PC-3 (cell line): ENCODE measurements around the gene PPIF. TPM values are rescaled to one million over a fixed set of nuclear protein-coding genes. Genes with fewer than 3 reads are reported as not detected.

ENCODE experiments used
- ATAC-seq: fragments of 200-7000 bp; cut with Tn5 transposase; 2 replicates; pipeline ENCODE4 v1.9.1; 2020; ENCODE audit warnings: mild to moderate bottlenecking, moderate library complexity
- BruUV-seq: library from RNA; stranded (reverse); fragments of 400-500 nt; replicated peaks from 2 replicates; lab custom pipeline; 2021; lab: Mats Ljungman, UMichigan
- CTCF ChIA-PET: fragments of 300-600 bp; sonication (Branson Sonifier 250); formaldehyde crosslinking; loops from one replicate; lab custom pipeline; 2022; ENCODE audit warnings: antibody characterized with exemption; lab: Charles Lee
- POLR2A ChIA-PET: fragments of 300-600 bp; sonication (Branson Sonifier 250); formaldehyde crosslinking; loops from one replicate; lab custom pipeline; 2022; ENCODE audit warnings: antibody characterized with exemption; ENCODE audit not compliant: unreplicated experiment; lab: Charles Lee
- DNase-seq: peaks from one replicate; pipeline ENCODE4 v3.0.0-alpha.2; 2015
- H2AFZ ChIP-seq: fragments of 300-600 bp; sonication (generic); 2 replicates; pipeline ENCODE4 v1.6.0; 2016; ENCODE audit warnings: antibody characterized with exemption, low read length
- H3F3A ChIP-seq: fragments of 300-600 bp; sonication (generic); one replicate; pipeline ENCODE4 v1.6.0; 2017; ENCODE audit warnings: antibody characterized with exemption, low read length, control low read depth, mild to moderate bottlenecking; ENCODE audit not compliant: unreplicated experiment
- H3K27ac ChIP-seq: fragments of 300-600 bp; sonication (generic); 2 replicates; pipeline ENCODE4 v1.5.1; 2016; ENCODE audit warnings: mild to moderate bottlenecking, low read length
- H3K27me3 ChIP-seq: fragments of 300-600 bp; sonication (generic); 2 replicates; pipeline ENCODE4 v1.6.1; 2016; ENCODE audit warnings: low read length, mixed read lengths
- H3K36me3 ChIP-seq: fragments of 300-600 bp; sonication (generic); 2 replicates; pipeline ENCODE4 v1.6.1; 2016; ENCODE audit warnings: low read depth, mixed run types, low read length, mixed read lengths
- H3K4me1 ChIP-seq: fragments of 300-600 bp; sonication (generic); 2 replicates; pipeline ENCODE4 v1.5.1; 2016; ENCODE audit warnings: low read length; ENCODE audit not compliant: insufficient read depth
- H3K4me2 ChIP-seq: fragments of 300-600 bp; sonication (generic); 2 replicates; pipeline ENCODE4 v1.6.0; 2016; ENCODE audit warnings: low read length
- H3K4me3 ChIP-seq: fragments of 300-600 bp; sonication (generic); 2 replicates; pipeline ENCODE4 v1.5.1; 2016; ENCODE audit warnings: mild to moderate bottlenecking, low read length, mixed read lengths
- H3K79me2 ChIP-seq: fragments of 300-600 bp; sonication (generic); 2 replicates; pipeline ENCODE4 v1.6.1; 2017; ENCODE audit warnings: low read length, mixed read lengths
- H3K9ac ChIP-seq: fragments of 300-600 bp; sonication (generic); 2 replicates; pipeline ENCODE4 v1.6.0; 2016; ENCODE audit warnings: mild to moderate bottlenecking, low read length
- H3K9me2 ChIP-seq: fragments of 300-600 bp; sonication (generic); replicated peaks from 2 replicates; pipeline ENCODE4 v1.6.1; 2016; ENCODE audit warnings: mixed run types, low read length, mixed read lengths
- H3K9me3 ChIP-seq: fragments of 300-600 bp; sonication (generic); 2 replicates; pipeline ENCODE4 v1.6.1; 2016; ENCODE audit warnings: low read length, mixed read lengths
- H4K20me1 ChIP-seq: fragments of 300-600 bp; sonication (generic); 2 replicates; pipeline ENCODE4 v1.6.1; 2016; ENCODE audit warnings: low read length, mixed read lengths
- EZH2 ChIP-seq: fragments of 300-600 bp; sonication (generic); IDR thresholded peaks from one replicate; pipeline ENCODE4 v1.6.1; 2017; ENCODE audit warnings: antibody characterized with exemption, mild to moderate bottlenecking, low read length; ENCODE audit not compliant: unreplicated experiment
- EZH2phosphoT487 ChIP-seq: fragments of 300-600 bp; sonication (generic); IDR thresholded peaks from 2 replicates; pipeline ENCODE4 v1.6.1; 2018; ENCODE audit warnings: mild to moderate bottlenecking, antibody characterized with exemption, low read length, borderline replicate concordance
- intact Hi-C: fragments of 100-400 bp; cut with micrococcal nuclease; formaldehyde crosslinking; loops from 2 replicates; pipeline ENCODE4 v1.9.0; 2023
- total RNA-seq: library from RNA; depleted of rRNA; stranded (reverse); fragments of >200 nt; gene quantifications from 2 replicates; pipeline ENCODE4 v1.2.3, GENCODE V29; 2014
- TF ChIP-seq, protein P1 (sequence below): fragments of 300-600 bp; sonication (generic); conservative IDR thresholded peaks from 2 replicates; pipeline ENCODE4 v1.5.1; 2017; ENCODE audit warnings: antibody characterized with exemption, low read depth, mild to moderate bottlenecking, low read length

PPIF gene
- total RNA-seq, 1 experiment from 2014 or later, result 381 TPM

DNA sequence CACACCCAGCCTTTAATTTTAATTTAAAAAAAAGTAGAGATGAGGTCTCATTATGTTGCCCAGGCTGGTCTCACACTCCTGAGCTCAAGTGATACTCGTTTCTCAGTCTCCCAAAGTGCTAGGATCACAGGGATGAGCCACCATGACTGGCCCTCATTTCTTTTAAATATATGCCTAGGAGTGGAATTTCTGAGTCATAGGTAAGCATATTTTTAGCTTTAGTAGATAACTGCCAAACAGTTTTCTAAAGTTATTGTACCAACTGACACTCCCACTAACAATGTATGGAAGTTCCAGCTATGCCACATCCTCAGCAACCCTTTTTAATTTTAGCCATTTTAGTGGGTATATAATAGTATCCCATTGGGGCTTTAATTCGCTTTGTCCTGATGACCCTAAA, 13.8 kb upstream of the PPIF start:
- TF ChIP-seq EZH2phosphoT487 (no peak), EZH2 (no peak)
- TF ChIP-seq, protein P1, sequence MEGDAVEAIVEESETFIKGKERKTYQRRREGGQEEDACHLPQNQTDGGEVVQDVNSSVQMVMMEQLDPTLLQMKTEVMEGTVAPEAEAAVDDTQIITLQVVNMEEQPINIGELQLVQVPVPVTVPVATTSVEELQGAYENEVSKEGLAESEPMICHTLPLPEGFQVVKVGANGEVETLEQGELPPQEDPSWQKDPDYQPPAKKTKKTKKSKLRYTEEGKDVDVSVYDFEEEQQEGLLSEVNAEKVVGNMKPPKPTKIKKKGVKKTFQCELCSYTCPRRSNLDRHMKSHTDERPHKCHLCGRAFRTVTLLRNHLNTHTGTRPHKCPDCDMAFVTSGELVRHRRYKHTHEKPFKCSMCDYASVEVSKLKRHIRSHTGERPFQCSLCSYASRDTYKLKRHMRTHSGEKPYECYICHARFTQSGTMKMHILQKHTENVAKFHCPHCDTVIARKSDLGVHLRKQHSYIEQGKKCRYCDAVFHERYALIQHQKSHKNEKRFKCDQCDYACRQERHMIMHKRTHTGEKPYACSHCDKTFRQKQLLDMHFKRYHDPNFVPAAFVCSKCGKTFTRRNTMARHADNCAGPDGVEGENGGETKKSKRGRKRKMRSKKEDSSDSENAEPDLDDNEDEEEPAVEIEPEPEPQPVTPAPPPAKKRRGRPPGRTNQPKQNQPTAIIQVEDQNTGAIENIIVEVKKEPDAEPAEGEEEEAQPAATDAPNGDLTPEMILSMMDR, result no peak
- H3K27me3 ChIP-seq, result no peaks in the 10 kb centered on the region
- peak; percentile 100 for DNase-seq
- no peaks in the 10 kb centered on the region; the same call in 1 of the 2 replicates for H3K36me3 ChIP-seq
- H3K27ac ChIP-seq, result peak overlapping the region; percentile 68
- ChIA-PET CTCF (interaction anchor here (0.8 to 1.0 kb wide), 3 partner anchors 17 to 41 kb away, joined by 3 to 9 read pairs (median 4); no protein-coding TSS in a partner anchor), POLR2A (interaction anchor here (0.6 to 0.7 kb wide), 3 partner anchors 12 to 870 kb away, joined by 3 read pairs; no protein-coding TSS in a partner anchor)
- BruUV-seq, result no TSS peak
- no peaks in the 10 kb centered on the region for H3K9me2 ChIP-seq
- no peak overlapping the region for H3K4me3 ChIP-seq
- no peak overlapping the region for H2AFZ ChIP-seq
- peaks cover 57% of the 10 kb centered on the region for H3K4me1 ChIP-seq
- peaks cover 21% of the 10 kb centered on the region for H3F3A ChIP-seq
- no peaks in the 10 kb centered on the region for H3K79me2 ChIP-seq
- peak overlapping the region; percentile 55 for H3K9ac ChIP-seq
- ATAC-seq, result peak; percentile 49
- H4K20me1 ChIP-seq, result no peaks in the 10 kb centered on the region
- peak overlapping the region; percentile 17 for H3K4me2 ChIP-seq
- H3K9me3 ChIP-seq, result no peaks in the 10 kb centered on the region
- intact Hi-C loops, result loop anchor here (1.0 kb wide), 3 partner anchors 14 to 39 kb away; partner anchors contain the start of gene PPIF

- TF ChIP-seq, protein P1, result no peak
- TF ChIP-seq EZH2phosphoT487 (no peak), EZH2 (no peak)
- no TSS peak for BruUV-seq
- no peaks in the 10 kb centered on the region for H3K27me3 ChIP-seq
- H3K27ac ChIP-seq, result peak overlapping the region; percentile 68
- H3K9ac ChIP-seq, result peak overlapping the region; percentile 55; the same call in 1 of the 2 replicates
- no peaks in the 10 kb centered on the region; the same call in 1 of the 2 replicates for H3K36me3 ChIP-seq
- no peaks in the 10 kb centered on the region for H3K9me3 ChIP-seq
- POLR2A ChIA-PET, result no interaction called here
- H3F3A ChIP-seq, result peaks cover 21% of the 10 kb centered on the region
- H2AFZ ChIP-seq, result no peak overlapping the region
- no peak for ATAC-seq
- H3K79me2 ChIP-seq, result no peaks in the 10 kb centered on the region
- DNase-seq, result no peak
- H4K20me1 ChIP-seq, result no peaks in the 10 kb centered on the region
- no peaks in the 10 kb centered on the region for H3K9me2 ChIP-seq
- peaks cover 46% of the 10 kb centered on the region for H3K4me1 ChIP-seq
- intact Hi-C loops, result no loop called here
- CTCF ChIA-PET, result no interaction called here
- no peak overlapping the region for H3K4me2 ChIP-seq
- no peak overlapping the region for H3K4me3 ChIP-seq
Observed at GRCh38 chr10:79334573-79334972, 12.7 kb upstream of the PPIF start.

DNA sequence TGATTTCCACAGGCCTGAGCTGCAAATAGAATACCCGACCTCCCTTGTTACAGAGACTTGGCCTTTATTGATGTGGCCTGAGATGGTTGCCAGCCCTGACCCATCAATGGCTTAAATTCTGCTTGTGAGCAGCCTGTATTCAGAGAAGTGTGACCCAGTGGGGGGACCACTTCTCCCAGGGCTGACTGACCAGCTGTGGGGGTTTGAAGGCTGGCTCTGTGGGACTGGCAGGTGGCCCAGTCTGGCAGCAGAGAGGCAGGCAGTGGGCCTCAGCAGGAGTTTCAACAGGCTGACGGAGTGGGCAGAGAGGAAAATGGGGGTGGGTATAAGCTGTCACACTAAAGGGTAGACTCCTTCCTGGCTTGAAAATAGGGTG, 12.2 kb upstream of the PPIF start:
- Histone ChIP-seq H3K27ac (no peak overlapping the region), H3K36me3 (no peaks in the 10 kb centered on the region; the same call in 1 of the 2 replicates), H3K4me1 (peaks cover 41% of the 10 kb centered on the region), H2AFZ (no peak overlapping the region), H3K79me2 (no peaks in the 10 kb centered on the region), H3K4me3 (no peak overlapping the region), H3K9me2 (no peaks in the 10 kb centered on the region), H3K4me2 (no peak overlapping the region), H4K20me1 (no peaks in the 10 kb centered on the region), H3K9me3 (no peaks in the 10 kb centered on the region), H3F3A (peaks cover 17% of the 10 kb centered on the region), H3K9ac (no peak overlapping the region), H3K27me3 (no peaks in the 10 kb centered on the region)
- ChIA-PET CTCF (no interaction called here), POLR2A (no interaction called here)
- no peak for DNase-seq
- no peak for ATAC-seq
- no TSS peak for BruUV-seq
- TF ChIP-seq EZH2, result no peak
- TF ChIP-seq, protein P1, result no peak
- no peak for TF ChIP-seq EZH2phosphoT487
- intact Hi-C loops, result no loop called here
